NCI-H128 (cell line): Measurements from ENCODE around the gene ARHGAP35.

Source experiments
- DNase-seq: peaks from one replicate; lab custom pipeline; 2025; ENCODE audit not compliant: unreplicated experiment; lab: John Stamatoyannopoulos, UW

Gene ARHGAP35

GRCh38 chr19:46901701-46902401 lies 41.1 kb downstream of the ARHGAP35 start:
- DNase-seq, result no peak

- DNase-seq, result no peak
Measured at GRCh38 chr19:46902402-46902766, 41.6 kb downstream of the ARHGAP35 start.

GRCh38 chr19:46903458-46903857 lies 42.7 kb downstream of the ARHGAP35 start:
- DNase-seq, result no peak

- no peak for DNase-seq
Measured at GRCh38 chr19:46904114-46905060, 43.6 kb downstream of the ARHGAP35 start.

- DNase-seq, result no peak
Measured at GRCh38 chr19:46906221-46906620, 45.4 kb downstream of the ARHGAP35 start.

- DNase-seq, result no peak
Measured at GRCh38 chr19:46907880-46908279, 47.1 kb downstream of the ARHGAP35 start.

- DNase-seq, result no peak
Measured at GRCh38 chr19:46909356-46909755, 48.6 kb downstream of the ARHGAP35 start.
